ENCODE data around the gene SLFN12.

DNA sequence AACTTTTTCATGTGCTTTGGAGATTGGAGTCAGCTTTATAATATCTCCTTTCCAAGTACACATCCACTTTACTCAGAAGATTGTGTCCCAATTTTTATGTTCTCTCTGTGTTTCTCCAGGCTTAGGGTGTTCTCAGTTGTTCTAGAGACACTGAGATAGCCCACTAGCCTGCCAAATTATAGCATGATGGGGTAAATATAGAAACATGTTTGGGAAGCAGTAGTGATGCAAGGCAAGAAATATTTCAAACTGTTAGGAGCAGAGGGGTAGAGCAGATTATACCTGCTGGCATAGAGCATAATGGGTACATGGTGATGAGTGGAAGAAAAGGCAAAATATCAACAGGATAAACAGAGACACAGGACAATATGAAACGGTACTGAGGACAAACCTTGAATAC, 71.3 kb downstream of the SLFN12 start:
- TF ChIP-seq SIN3A (IDR thresholded peaks at IDR 0.05; ENCODE audit: borderline replicate concordance, insufficient read depth, low read length) (no peak), POLR2AphosphoS5 (IDR thresholded peaks at IDR 0.05; ENCODE audit: low read depth, low read length) (no peak)
